Measurements from ENCODE around the gene MAGEA4.

MAGEA4 gene

GRCh38 chrX:151921866-151922265 is 9.2 kb downstream of the MAGEA4 start:
- TF ChIP-seq CTCF (IDR thresholded peaks at IDR 0.05; ENCODE audit: control insufficient read depth, extremely low read depth, insufficient read depth) = no peak
- H3K4me3 ChIP-seq (ENCODE audit: low read depth, low read length) = no peak overlapping the region
- DNase-seq (ENCODE audit: low read depth) = no peak

- no peak for DNase-seq (ENCODE audit: low read depth)
- no peak overlapping the region for H3K4me3 ChIP-seq (ENCODE audit: low read depth, low read length)
- TF ChIP-seq CTCF (IDR thresholded peaks at IDR 0.05; ENCODE audit: control insufficient read depth, extremely low read depth, insufficient read depth) = no peak
Measured at GRCh38 chrX:151922692-151923091, 10.0 kb downstream of the MAGEA4 start.

- no peak overlapping the region for H3K4me3 ChIP-seq (ENCODE audit: low read depth, low read length)
- DNase-seq (ENCODE audit: low read depth) = no peak
- no peak for TF ChIP-seq CTCF (IDR thresholded peaks at IDR 0.05; ENCODE audit: control insufficient read depth, extremely low read depth, insufficient read depth)
Measured at GRCh38 chrX:151923648-151924047, 11.0 kb downstream of the MAGEA4 start.

DNA sequence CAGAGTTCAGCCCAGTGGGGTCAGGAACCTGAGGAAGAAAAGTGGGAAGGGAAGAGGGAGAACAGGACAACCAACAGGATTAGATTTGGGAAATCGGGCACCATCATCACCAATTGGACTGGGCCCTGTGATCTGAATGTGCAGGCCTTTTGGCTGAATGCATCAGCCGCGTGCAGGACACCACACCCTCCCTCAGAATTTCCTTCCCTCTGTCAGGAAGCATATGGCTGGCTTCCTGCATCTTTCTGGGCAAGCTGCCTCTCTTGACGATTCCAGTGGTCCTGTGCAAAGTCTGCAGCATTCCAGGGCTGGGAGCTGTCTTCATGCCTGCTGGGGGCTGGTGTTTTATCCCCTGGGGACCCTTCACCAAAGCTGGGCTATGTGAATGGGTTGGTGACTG is 16.4 kb downstream of the MAGEA4 start:
- H3K4me3 ChIP-seq (ENCODE audit: low read depth, low read length) = no peak overlapping the region
- no peak for DNase-seq (ENCODE audit: low read depth)
- no peak for TF ChIP-seq CTCF (IDR thresholded peaks at IDR 0.05; ENCODE audit: control insufficient read depth, extremely low read depth, insufficient read depth)

GRCh38 chrX:151935358-151935757 is 22.7 kb downstream of the MAGEA4 start:
- no peak overlapping the region for H3K4me3 ChIP-seq (ENCODE audit: low read depth, low read length)
- no peak for TF ChIP-seq CTCF (IDR thresholded peaks at IDR 0.05; ENCODE audit: control insufficient read depth, extremely low read depth, insufficient read depth)
- no peak for DNase-seq (ENCODE audit: low read depth)

GRCh38 chrX:151938172-151938571 is 25.5 kb downstream of the MAGEA4 start:
- TF ChIP-seq CTCF (IDR thresholded peaks at IDR 0.05; ENCODE audit: control insufficient read depth, extremely low read depth, insufficient read depth) = no peak
- no peak overlapping the region for H3K4me3 ChIP-seq (ENCODE audit: low read depth, low read length)
- DNase-seq (ENCODE audit: low read depth) = no peak

DNA sequence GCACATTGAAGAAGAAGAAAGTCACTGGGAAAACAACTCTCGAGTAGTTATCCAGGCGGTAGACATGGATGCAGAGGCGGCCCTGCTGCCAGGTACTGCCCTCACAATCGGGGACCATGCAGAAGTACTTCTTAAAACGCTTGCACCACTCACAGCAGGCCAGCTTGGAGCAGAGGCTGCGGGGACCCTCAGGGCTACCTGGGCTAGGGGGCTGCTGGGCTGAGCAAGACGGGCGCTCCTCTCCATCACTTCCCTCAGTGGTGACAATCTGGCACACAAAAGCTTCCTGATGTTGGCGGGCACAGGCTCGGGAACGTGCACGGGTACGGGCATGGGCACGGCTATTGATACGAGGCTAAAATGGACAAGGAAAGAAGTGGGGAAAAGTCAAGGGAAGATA is 42.0 kb downstream of the MAGEA4 start:
- DNase-seq (ENCODE audit: low read depth) = no peak
- TF ChIP-seq CTCF (IDR thresholded peaks at IDR 0.05; ENCODE audit: control insufficient read depth, extremely low read depth, insufficient read depth) = no peak
- H3K4me3 ChIP-seq (ENCODE audit: low read depth, low read length) = no peak overlapping the region
